Stimulated activated CD8-positive, alpha-beta memory T cell treated with anti-CD3 and anti-CD28 coated beads, Interleukin-12 subunit alpha, Interleukin-12 subunit beta, amount 100 ng/mL, for 24 hours (primary cell): ENCODE data around the gene PLEKHH3.
"Not testable (repeated sequence)": the region's sequence is repeated elsewhere in the genome, so short reads cannot be mapped to it uniquely, and the experiment has no call there.

Source experiments
- DNase-seq: peaks from one replicate; pipeline ENCODE4 v3.0.0-alpha.2; 2020; ENCODE audit errors: extremely low read depth

PLEKHH3 gene

GRCh38 chr17:42629411-42630009 lies 47.3 kb downstream of the PLEKHH3 start:
- DNase-seq: no peak

GRCh38 chr17:42627032-42627764 lies 49.6 kb downstream of the PLEKHH3 start:
- DNase-seq: not testable (repeated sequence)

- DNase-seq: no peak
These were observed 52.8 kb downstream of the PLEKHH3 start for GRCh38 chr17:42623732-42624596.

- no peak for DNase-seq
These were observed 53.5 kb downstream of the PLEKHH3 start for GRCh38 chr17:42623271-42623670.

- DNase-seq: not testable (repeated sequence)
These were observed 54.8 kb downstream of the PLEKHH3 start for GRCh38 chr17:42621987-42622386.

GRCh38 chr17:42618442-42619150 lies 58.2 kb downstream of the PLEKHH3 start:
- no peak for DNase-seq

- no peak for DNase-seq
These were observed 58.8 kb downstream of the PLEKHH3 start for GRCh38 chr17:42617956-42618431.
